Measurements from ENCODE around the gene DNAI7. TPM values are rescaled to one million over a fixed set of nuclear protein-coding genes. Genes with fewer than 3 reads are reported as not detected.

The DNAI7 gene
- polyA plus RNA-seq, 3 donors, result not detected

DNA sequence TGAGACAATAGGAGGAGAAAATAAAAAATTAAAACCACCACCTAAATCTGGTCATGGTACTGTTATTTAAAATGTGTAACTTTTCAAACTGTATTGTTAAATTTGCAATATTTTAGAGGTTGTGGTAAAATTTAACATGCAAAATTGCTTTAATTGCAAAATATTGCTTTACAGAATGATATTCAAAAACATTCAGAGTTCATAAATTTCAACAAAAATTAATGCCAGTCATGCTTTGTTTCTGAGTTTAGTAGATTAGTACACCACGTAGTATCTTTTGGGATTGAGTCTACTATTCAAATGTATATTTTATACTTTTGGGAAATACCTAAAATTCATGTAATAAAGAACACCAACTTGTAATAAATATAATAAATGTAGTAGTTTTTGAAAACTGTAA lies 18.4 kb upstream of the DNAI7 start:
- Histone ChIP-seq H3K9ac (ENCODE audit: insufficient read depth, low read length, poor library complexity, severe bottlenecking) (no peak overlapping the region), H3K9me3 (replicated peaks in 1 of 2; ENCODE audit: control insufficient read depth in 1 of 2, insufficient read depth in 1 of 2, low read length in 2 of 2) (no peaks in the 10 kb centered on the region), H3K27ac (ENCODE audit: low read depth in 1 of 2, low read length in 2 of 2) (no peak overlapping the region), H4K20me1 (ENCODE audit: insufficient read depth, low read length) (peaks cover 22% of the 10 kb centered on the region), H2AFZ (ENCODE audit: insufficient read depth, low read depth, low read length, poor library complexity, severe bottlenecking) (no peak overlapping the region), H3K4me2 (replicated peaks; ENCODE audit: extremely low read depth, low read length, poor library complexity, severe bottlenecking) (no peak overlapping the region), H3K4me1 (ENCODE audit: control insufficient read depth in 1 of 2, insufficient read depth in 2 of 2, low read length in 2 of 2) (no peaks in the 10 kb centered on the region), H3K4me3 (replicated peaks in 1 of 3; ENCODE audit: low read depth in 2 of 3, low read length in 3 of 3) (no peak overlapping the region), H3K36me3 (replicated peaks in 1 of 2; ENCODE audit: control insufficient read depth in 1 of 2, insufficient read depth in 2 of 2, low read length in 2 of 2) (peaks cover 31 to 72% of the 10 kb centered on the region in 2 donors), H3K79me2 (ENCODE audit: insufficient read depth, low read length) (no peaks in the 10 kb centered on the region), H3K27me3 (ENCODE audit: control insufficient read depth in 2 of 2, insufficient read depth in 2 of 2, low read length in 2 of 2) (no peaks in the 10 kb centered on the region)
- Mint-ChIP-seq H3K36me3 (peaks cover 28 to 49% of the 10 kb centered on the region in 2 donors), H3K4me1 (no peaks in the 10 kb centered on the region), H3K27me3 (ENCODE audit: low read depth in 3 of 3) (peaks cover 0 to 1% (median 0%) of the 10 kb centered on the region in 3 donors), H3K27ac (no peak overlapping the region), H3K9me3 (no peaks in the 10 kb centered on the region), H3K4me3 (no peak overlapping the region)
- DNase-seq, result no peak
- intact Hi-C loops (cut with micrococcal nuclease), result no loop called here
- no CpG with 5 or more reads among the region's 1 CpG for WGBS (ENCODE audit: insufficient coverage)
- no peak for TF ChIP-seq CTCF (IDR thresholded peaks at IDR 0.05)

DNA sequence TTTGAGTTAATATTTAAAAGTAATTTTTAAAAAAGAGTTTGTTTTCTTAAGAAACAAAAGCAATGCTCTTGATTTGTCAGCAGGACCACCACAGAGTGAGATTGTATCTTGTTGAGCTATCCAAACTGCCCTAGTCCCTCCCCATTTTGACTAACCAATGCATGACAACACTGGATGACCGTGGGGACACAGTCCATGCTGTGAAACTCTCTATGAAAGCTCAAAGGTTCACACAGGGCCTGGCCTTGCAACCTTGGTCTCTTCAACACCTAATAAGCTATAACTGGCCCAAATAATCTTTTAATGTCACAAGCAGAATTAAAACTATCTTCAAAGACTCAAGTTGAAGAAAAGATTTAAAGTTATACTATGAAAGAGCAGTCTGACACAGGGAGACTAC lies 13.6 kb upstream of the DNAI7 start:
- Histone ChIP-seq H3K4me2 (replicated peaks; ENCODE audit: extremely low read depth, low read length, poor library complexity, severe bottlenecking) (no peak overlapping the region), H3K79me2 (ENCODE audit: insufficient read depth, low read length) (no peaks in the 10 kb centered on the region), H2AFZ (ENCODE audit: insufficient read depth, low read depth, low read length, poor library complexity, severe bottlenecking) (no peak overlapping the region), H3K27ac (ENCODE audit: low read depth in 1 of 2, low read length in 2 of 2) (no peak overlapping the region), H3K4me3 (replicated peaks in 1 of 3; ENCODE audit: low read depth in 2 of 3, low read length in 3 of 3) (no peak overlapping the region), H3K27me3 (ENCODE audit: control insufficient read depth in 2 of 2, insufficient read depth in 2 of 2, low read length in 2 of 2) (no peaks in the 10 kb centered on the region), H3K9me3 (replicated peaks in 1 of 2; ENCODE audit: control insufficient read depth in 1 of 2, insufficient read depth in 1 of 2, low read length in 2 of 2) (no peaks in the 10 kb centered on the region), H3K9ac (ENCODE audit: insufficient read depth, low read length, poor library complexity, severe bottlenecking) (no peak overlapping the region), H3K36me3 (replicated peaks in 1 of 2; ENCODE audit: control insufficient read depth in 1 of 2, insufficient read depth in 2 of 2, low read length in 2 of 2) (peaks cover 45 to 88% of the 10 kb centered on the region in 2 donors), H4K20me1 (ENCODE audit: insufficient read depth, low read length) (no peaks in the 10 kb centered on the region), H3K4me1 (ENCODE audit: control insufficient read depth in 1 of 2, insufficient read depth in 2 of 2, low read length in 2 of 2) (no peaks in the 10 kb centered on the region)
- 100% methylated on average over 1 of the region's 1 CpG for WGBS (ENCODE audit: insufficient coverage)
- no peaks in the 10 kb centered on the region for H3K9me3 Mint-ChIP-seq
- no peak overlapping the region for H3K4me3 Mint-ChIP-seq
- H3K4me1 Mint-ChIP-seq, result no peaks in the 10 kb centered on the region
- H3K27ac Mint-ChIP-seq, result peak overlapping the region in 2 of 7 donors; percentile 3 to 51
- no peaks in the 10 kb centered on the region for H3K27me3 Mint-ChIP-seq (ENCODE audit: low read depth in 3 of 3)
- DNase-seq, result no peak
- intact Hi-C loops (cut with micrococcal nuclease), result no loop called here
- peaks cover 38 to 53% of the 10 kb centered on the region in 2 donors for H3K36me3 Mint-ChIP-seq
- no peak for TF ChIP-seq CTCF (IDR thresholded peaks at IDR 0.05)

All from CD14-positive monocyte (primary cell).